Stimulated activated naive CD8-positive, alpha-beta T cell treated with anti-CD3 and anti-CD28 coated beads, Interleukin-15, amount 100 ng/mL, for 72 hours (primary cell): Measurements from ENCODE around the gene MYL12A.
"Not testable (repeated sequence)": the region's sequence is repeated elsewhere in the genome, so short reads cannot be mapped to it uniquely, and the experiment has no call there.

Source experiments
- ATAC-seq: fragments of 150-1000 bp; cut with Tn5 transposase; 2 replicates; pipeline ENCODE4 v1.10.0; 2021; ENCODE audit warnings: mild to moderate bottlenecking, moderate library complexity
- DNase-seq, 2 donors: peaks; one replicate each; pipeline ENCODE4 v3.0.0; 2021 to 2022
- H3K27ac Mint-ChIP-seq, 2 donors: one replicate each; pipeline ENCODE4 v1.8.0; 2022; ENCODE audit warnings: mild to moderate bottlenecking in 2 of 2, mixed read lengths in 2 of 2, moderate library complexity in 2 of 2
- H3K27me3 Mint-ChIP-seq: one replicate; pipeline ENCODE4 v1.8.0; 2022; ENCODE audit warnings: mixed read lengths
- H3K4me1 Mint-ChIP-seq: one replicate; pipeline ENCODE4 v1.8.0; 2022; ENCODE audit warnings: mild to moderate bottlenecking, mixed read lengths
- H3K4me3 Mint-ChIP-seq, 2 donors: one replicate each; pipeline ENCODE4 v1.8.0; 2022; ENCODE audit warnings: mild to moderate bottlenecking in 2 of 2, mixed read lengths in 2 of 2, moderate library complexity in 1 of 2
- H3K9me3 Mint-ChIP-seq, 2 donors: one replicate each; pipeline ENCODE4 v1.8.0; 2022; ENCODE audit warnings: mixed read lengths in 2 of 2

MYL12A gene

DNA sequence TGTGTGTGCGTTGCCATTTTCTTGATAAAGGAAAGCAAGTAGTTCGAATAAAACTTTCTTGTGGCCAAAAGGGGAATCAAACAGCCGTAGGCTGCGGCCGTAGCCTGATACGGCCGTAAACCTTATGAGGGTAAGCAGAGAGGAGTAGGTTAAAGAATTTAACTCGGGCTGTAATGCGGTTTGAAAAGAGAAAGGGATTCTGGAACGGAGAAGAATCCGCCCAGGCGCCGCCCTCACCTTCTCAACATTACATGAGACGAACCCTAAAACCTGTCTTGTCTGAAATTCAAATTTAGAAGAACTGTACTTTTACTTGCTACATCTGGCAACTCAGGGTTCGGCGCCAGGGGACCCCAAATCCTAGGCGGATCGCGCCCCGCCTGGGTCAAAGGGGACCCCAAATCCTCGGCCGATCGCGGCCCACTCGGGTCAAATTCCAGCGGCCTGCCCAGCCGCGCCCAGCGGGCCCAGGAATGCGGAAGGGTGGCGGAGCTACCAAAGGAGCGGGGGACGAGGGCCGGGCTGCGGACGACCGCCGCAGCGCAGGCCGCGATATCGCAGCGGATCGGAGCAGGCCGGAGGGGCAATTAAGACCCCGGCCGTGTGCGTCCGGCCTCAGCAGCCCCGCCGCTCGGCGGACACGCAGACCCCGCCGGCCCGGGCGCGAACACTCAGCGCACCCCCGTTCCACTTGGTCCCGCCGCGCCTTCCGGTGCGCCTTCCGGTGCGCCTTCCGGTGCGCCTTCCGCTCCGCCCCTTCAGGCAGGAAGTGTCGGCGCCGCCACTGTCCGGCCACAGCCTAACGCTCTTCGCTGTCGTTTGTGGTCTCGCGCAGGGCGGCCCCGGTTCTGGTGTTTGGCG lies 14.0 kb downstream of the MYL12A start, which contains the start of gene MYL12B:
Gene MYL12B, plus strand, starts transcription at position 761 of the 861 bp plus-strand sequence. CDS start 10,766 bp downstream, outside the sequence.
- ATAC-seq (peak; percentile 84), DNase-seq (peak; percentile 79 to 81)
- H3K27me3 Mint-ChIP-seq: no peaks in the 10 kb centered on the region
- H3K4me1 Mint-ChIP-seq: peaks cover 80% of the 10 kb centered on the region
- H3K4me3 Mint-ChIP-seq: peak within 1 kb of the TSS; percentile 83 to 93
- H3K27ac Mint-ChIP-seq: peak within 1 kb of the TSS; percentile 99
- H3K9me3 Mint-ChIP-seq: no peaks in the 10 kb centered on the region

DNA sequence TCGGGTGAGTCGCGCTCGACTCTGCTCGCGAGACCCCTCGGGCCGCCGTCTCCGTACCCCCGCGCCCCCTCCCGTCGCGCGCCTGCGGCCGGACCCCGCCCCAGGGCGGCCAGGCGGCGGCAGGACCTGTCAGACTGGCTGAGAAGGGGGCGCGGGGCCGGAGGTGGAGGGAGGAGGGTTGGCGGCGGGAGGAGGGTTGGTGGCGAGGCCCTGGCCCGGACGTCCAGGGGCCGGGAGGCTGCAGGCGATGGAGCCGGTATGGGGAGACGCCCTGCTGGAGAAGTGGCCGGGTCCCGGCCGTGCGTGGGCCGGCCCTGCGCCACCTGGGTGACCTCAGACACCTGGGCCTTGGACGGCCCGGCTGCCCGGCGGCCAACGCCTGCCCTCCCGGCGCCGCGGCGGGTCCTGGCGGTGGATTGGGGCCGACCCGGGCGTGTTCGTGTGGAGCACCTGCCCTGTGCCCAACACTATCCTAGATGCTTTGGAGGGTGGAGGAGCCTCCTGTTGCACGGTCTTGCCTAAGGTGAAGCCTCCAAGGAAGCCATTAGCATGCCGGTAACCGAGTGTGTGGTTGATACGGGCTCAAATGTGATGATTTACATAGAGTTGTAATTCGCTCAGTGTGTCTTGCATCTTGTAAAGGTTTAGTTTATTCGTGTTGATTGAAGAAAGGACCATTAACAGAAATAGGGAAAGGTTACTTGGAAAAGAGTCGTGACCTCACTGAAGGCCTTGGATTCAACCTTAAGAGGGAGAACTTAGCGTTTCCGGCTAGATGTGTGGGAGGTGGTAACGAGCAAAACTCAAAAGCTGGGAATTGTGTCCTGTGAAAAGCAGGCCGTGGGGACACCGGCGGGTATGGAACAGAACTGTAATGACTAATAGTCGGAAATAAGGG lies 14.9 kb downstream of the MYL12A start:
- peak overlapping the region; percentile 83 to 93 for H3K4me3 Mint-ChIP-seq
- no peaks in the 10 kb centered on the region for H3K27me3 Mint-ChIP-seq
- peak; percentile 68 for ATAC-seq
- peak; percentile 50 to 54 for DNase-seq
- H3K9me3 Mint-ChIP-seq: no peaks in the 10 kb centered on the region
- H3K27ac Mint-ChIP-seq: peak overlapping the region; percentile 99
- peaks cover 80% of the 10 kb centered on the region for H3K4me1 Mint-ChIP-seq

DNA sequence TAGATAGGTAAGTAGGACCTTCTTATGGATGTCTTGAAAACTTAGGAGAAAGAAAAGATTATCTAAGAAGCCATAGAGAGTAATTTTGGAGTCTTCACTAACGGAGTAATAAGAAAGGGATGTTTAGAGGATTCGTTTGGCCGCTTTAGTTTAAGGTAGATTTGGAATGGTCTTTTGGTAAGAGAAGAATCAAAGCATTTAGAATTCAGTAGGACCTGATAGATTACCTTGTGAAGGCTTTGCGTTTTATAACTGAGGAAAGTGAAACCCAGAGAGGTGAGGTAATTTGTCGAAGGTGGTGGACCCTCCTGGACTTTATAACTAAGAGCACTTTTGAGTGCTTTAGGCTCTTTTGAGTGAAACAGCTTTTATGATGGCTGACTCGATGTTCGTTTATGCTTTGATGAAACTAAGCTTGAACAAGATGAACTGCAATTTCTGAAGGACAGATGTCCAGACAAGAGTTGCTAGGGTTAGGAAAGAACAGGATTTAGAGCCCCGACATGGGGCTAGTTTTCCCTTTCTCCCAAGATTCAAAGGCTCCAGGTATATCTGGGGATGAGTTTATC lies 15.6 kb downstream of the MYL12A start:
- H3K27ac Mint-ChIP-seq: peak overlapping the region; percentile 90 to 95
- H3K27me3 Mint-ChIP-seq: no peaks in the 10 kb centered on the region

DNA sequence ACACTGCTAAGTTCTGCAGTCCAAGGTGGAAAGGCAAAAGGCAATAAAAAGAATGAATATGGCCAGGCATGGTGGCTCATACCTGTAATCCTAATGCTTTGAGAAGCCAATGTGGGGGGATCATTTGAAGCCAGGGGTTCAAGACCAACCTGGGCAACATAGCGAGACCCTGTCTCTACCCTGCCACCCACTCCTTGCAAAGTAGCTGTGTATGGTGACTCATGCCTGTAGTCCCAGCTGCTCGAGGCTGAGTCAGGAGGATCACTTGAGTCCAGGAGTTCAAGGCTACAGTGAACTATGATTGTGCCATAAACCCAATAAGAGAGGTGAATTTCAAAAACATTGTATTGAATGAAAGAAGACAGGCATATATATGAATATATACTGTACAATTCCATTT lies 16.8 kb downstream of the MYL12A start:
- ATAC-seq (no peak), DNase-seq (no peak)
- Mint-ChIP-seq H3K9me3 (no peaks in the 10 kb centered on the region), H3K4me1 (peaks cover 80% of the 10 kb centered on the region), H3K27me3 (no peaks in the 10 kb centered on the region), H3K4me3 (peak overlapping the region; percentile 1 to 67), H3K27ac (no peak overlapping the region)

More for the DNA sequence above, 15.6 kb downstream of the MYL12A start:
- H3K9me3 Mint-ChIP-seq: no peaks in the 10 kb centered on the region
- DNase-seq (no peak), ATAC-seq (no peak)
- peaks cover 77% of the 10 kb centered on the region for H3K4me1 Mint-ChIP-seq
- peak overlapping the region; percentile 83 to 93 for H3K4me3 Mint-ChIP-seq

DNA sequence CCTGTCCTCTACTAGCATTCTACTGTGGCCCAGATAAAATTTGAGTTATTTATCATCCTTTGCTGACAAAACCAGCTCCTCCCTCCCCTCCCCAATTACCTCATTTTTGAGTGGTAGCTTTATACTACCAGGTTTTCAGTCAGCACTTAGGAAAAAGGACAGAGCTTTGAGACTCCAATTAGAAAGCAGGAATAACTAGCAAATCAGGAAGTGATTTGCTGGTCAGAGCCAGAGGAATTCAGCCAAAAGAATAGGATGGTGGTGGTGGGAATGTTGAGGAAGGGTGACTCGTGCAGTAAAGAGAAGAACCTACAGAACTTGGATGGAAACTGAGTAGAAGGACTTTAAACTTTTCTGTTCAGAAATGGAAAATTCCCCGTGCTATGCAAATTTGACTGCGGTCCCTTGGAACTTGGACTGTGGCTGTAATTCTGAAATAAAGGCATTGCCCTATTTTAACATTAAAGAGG lies 18.0 kb downstream of the MYL12A start:
- no peaks in the 10 kb centered on the region for H3K27me3 Mint-ChIP-seq
- H3K4me3 Mint-ChIP-seq: peak overlapping the region; percentile 34 to 36
- peaks cover 80% of the 10 kb centered on the region for H3K4me1 Mint-ChIP-seq
- ATAC-seq (no peak), DNase-seq (no peak)
- H3K27ac Mint-ChIP-seq: no peak overlapping the region
- no peaks in the 10 kb centered on the region for H3K9me3 Mint-ChIP-seq

DNA sequence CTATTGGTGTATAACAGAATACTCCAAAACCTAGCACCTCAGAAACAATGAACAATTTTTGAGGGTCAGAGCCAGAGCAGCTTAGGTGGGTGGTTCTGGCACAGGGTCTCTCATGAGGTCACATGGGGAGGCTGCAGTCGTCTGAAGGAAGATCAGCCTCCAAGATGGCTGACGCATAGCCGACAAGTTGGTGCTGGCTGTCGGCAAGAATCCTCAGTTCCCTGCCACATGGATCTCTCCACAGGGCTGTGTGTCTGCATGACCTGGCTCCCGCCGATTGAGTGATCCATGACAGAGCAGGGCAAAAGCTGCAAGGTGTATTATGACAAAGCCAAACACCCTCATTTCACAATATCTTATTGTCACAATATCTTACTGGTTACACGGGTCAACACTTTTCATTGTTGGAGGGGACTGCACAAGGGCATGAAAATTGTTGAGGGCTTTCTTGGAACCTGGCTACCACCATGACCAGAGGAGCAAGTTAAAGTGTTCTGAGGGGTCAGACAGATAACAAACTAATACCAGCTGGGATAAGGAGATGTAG lies 18.5 kb downstream of the MYL12A start:
- ATAC-seq (no peak), DNase-seq (no peak)
- H3K27me3 Mint-ChIP-seq: no peaks in the 10 kb centered on the region
- H3K9me3 Mint-ChIP-seq: no peaks in the 10 kb centered on the region
- peaks cover 80% of the 10 kb centered on the region for H3K4me1 Mint-ChIP-seq
- peak overlapping the region; percentile 46 to 57 for H3K4me3 Mint-ChIP-seq
- peak overlapping the region in 1 of 2 donors; percentile 64 for H3K27ac Mint-ChIP-seq

DNA sequence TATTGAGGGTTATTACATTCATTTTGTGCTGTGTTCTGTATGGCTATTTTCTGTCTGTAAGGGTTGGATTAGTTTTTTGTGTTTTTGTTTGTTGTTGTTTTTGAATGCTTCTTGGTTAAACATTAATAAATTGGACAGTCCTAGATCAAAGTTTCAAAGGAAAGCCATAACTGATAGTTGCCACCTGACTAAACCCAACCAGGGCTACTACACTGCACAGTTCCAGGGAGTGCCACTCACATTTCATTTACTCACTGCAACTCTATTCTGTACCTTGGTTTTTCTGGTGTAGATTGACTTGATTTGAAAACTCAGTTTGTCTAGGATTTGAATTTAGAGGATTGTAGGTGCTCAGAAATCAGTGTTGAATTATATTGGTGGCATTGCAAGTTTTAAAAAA lies 20.7 kb downstream of the MYL12A start:
- H3K9me3 Mint-ChIP-seq: no peaks in the 10 kb centered on the region
- ATAC-seq: peak; percentile 44
- peak overlapping the region in 1 of 2 donors; percentile 2 for H3K4me3 Mint-ChIP-seq
- H3K27ac Mint-ChIP-seq: peak overlapping the region in 1 of 2 donors; percentile 85
- H3K27me3 Mint-ChIP-seq: no peaks in the 10 kb centered on the region
- no peak for DNase-seq
- peaks cover 85% of the 10 kb centered on the region for H3K4me1 Mint-ChIP-seq

DNA sequence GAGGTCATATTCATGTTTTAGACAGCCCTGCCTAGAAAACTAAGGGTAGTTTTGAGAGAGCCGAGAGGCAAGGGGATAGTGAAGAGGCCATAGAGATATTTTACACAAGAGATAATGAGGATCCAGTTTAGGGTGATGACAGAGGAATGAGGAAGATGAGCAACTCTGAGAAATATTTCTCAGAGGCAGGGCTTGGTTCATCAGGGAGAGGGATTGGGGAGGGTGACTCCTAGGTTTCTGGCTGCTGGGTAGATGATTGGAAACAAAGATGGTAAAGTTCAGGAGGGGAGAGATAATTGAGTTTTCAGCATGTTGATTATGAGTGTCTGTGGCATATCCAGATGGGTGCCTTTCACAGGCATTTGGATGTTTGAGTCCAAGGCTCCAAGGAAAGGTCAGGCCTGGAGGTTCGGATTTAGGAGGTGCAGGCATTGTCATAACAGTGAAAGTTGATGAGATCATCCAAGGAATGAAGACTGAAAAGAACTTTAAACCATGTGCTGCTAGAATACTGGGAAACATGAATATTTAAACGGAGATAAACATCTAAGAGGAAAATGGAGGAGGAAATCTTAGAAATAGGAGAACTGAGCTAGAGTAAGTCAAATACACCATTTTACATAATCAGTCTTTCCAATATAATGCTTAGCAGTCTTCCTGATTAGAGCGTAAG lies 21.8 kb downstream of the MYL12A start:
- no peak for DNase-seq
- no peaks in the 10 kb centered on the region for H3K27me3 Mint-ChIP-seq
- peak overlapping the region; percentile 42 to 43 for H3K4me3 Mint-ChIP-seq
- ATAC-seq: no peak
- peaks cover 74% of the 10 kb centered on the region for H3K4me1 Mint-ChIP-seq
- no peaks in the 10 kb centered on the region for H3K9me3 Mint-ChIP-seq
- peak overlapping the region; percentile 56 to 66 for H3K27ac Mint-ChIP-seq

DNA sequence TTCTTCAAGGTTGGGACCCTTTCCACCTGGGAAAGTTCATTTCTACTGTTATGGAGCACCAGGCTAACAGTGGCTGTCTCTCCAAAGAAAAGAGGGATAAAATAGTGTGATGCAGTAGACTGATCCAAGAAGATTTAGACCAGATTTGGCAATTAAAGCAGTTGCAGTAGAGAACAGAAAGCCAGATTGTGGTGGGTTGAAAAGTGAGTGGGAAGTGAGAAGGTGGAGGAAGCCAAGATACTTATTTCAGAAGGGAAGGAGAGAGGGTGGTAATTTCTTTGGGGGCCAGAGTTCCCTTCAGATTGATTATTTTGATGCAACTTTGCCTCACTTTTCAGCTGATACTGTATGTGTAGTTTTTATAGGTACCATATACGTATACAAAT lies 22.3 kb downstream of the MYL12A start:
- no peak overlapping the region for H3K27ac Mint-ChIP-seq
- peak overlapping the region; percentile 7 to 43 for H3K4me3 Mint-ChIP-seq
- DNase-seq (no peak), ATAC-seq (no peak)
- H3K27me3 Mint-ChIP-seq: no peaks in the 10 kb centered on the region
- H3K4me1 Mint-ChIP-seq: peaks cover 69% of the 10 kb centered on the region
- no peaks in the 10 kb centered on the region for H3K9me3 Mint-ChIP-seq

DNA sequence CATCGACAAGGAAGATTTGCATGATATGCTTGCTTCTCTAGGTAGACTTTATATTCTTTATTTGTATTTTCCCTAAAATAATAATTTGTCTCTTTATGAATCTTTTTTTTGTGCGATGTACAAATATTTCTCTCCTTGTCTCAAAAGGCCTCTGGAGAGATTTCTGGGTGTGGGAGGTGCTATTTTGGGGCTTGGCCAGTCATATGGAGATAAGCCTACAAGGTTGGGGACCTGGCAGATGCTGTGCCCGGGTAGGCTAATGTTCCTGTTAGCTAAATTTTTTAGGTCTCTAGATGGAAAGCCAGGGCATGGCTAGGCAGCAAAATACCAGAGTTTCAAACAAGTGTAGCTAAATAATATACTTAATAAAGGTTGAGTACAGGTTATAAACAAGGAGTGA lies 25.4 kb downstream of the MYL12A start:
- ATAC-seq (no peak), DNase-seq (no peak)
- Mint-ChIP-seq H3K27ac (peak overlapping the region in 1 of 2 donors; percentile 27), H3K9me3 (no peaks in the 10 kb centered on the region), H3K27me3 (no peaks in the 10 kb centered on the region), H3K4me1 (peaks cover 47% of the 10 kb centered on the region), H3K4me3 (no peak overlapping the region)

DNA sequence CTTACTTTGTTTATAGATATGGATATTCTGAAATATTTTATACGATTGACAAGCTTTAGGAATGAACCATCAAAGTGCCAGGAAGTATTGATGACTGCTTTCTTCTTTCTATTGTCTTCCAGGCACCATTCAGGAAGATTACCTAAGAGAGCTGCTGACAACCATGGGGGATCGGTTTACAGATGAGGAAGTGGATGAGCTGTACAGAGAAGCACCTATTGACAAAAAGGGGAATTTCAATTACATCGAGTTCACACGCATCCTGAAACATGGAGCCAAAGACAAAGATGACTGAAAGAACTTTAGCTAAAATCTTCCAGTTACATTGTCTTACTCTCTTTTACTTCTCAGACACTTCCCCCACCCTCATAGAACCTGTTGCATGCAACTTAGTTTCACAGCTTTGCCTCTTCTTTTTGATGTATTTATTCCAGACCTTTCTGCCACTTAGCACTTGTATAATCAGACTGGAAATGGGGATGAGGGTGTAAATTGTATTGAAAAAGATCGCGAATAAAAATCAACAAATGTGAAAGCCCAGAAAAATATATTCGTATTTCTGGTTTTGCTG lies 30.1 kb downstream of the MYL12A start:
- not testable (repeated sequence) for ATAC-seq, H3K4me1 Mint-ChIP-seq, DNase-seq, H3K27me3 Mint-ChIP-seq, H3K4me3 Mint-ChIP-seq, H3K9me3 Mint-ChIP-seq
- peak overlapping the region in 1 of 2 donors; percentile 49 for H3K27ac Mint-ChIP-seq

DNA sequence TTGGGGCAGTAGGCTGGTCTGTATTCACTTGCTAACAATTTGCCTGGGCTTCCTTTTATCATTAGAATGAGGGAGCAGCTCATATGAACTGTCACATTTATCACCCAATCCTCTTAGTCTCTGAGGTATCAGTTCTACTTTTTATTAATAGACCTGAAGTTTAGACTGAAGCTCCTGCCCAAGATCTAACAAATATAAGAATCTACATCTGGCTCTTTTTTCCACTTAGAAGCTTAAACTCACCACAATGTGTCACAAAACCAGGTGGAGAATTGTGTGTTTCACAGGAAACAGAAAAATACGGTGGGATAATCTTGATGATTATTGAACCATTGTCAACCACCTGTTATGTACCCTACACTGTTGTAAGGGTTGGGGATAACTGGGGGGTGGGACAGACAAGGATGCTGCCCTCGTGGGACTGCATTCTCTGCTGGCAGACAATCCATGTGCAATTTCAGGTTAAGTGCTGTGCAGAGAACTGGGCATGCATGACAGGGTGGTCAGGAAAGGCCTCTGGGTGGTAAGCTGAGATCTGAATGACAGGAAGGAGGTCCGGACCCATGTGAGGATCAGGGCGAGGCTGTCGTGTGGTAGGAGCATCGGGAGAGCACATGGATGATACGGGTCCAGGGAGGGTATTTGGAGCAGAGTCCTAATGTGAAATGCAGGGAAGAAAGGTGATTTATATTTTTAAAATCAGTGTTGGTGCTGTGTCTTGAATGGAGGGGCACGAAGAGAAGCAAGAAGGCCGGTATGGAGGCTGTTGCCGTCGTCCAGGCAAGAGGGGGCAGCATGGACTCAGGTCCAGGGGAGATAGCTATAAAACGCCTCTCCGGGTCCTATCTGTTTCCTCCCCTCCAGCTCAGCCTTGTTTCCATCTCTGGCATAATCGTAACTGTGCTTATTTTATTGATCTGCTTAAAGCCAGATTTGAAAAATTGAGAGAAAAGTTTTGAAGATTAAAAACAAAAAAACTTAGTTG lies 31.9 kb downstream of the MYL12A start:
- H3K4me1 Mint-ChIP-seq: peaks cover 6% of the 10 kb centered on the region
- no peaks in the 10 kb centered on the region for H3K9me3 Mint-ChIP-seq
- peak; percentile 33 for ATAC-seq
- H3K4me3 Mint-ChIP-seq: no peak overlapping the region
- no peak overlapping the region for H3K27ac Mint-ChIP-seq
- no peaks in the 10 kb centered on the region for H3K27me3 Mint-ChIP-seq
- DNase-seq: no peak
